ENCODE measurements around the gene PRR36. TPM values are rescaled to one million over a fixed set of nuclear protein-coding genes. Genes with fewer than 3 reads are reported as not detected.
A peak's percentile ranks its signal among the peaks of the same experiment; 100 is the strongest.

Gene PRR36
- total and polyA plus RNA-seq, 2 donors (not counting 1 experiment from before 2014, with no cell fraction given), result 0.01 TPM; not detected in 1

- Histone ChIP-seq H3K27ac (ENCODE audit: low read length in 2 of 2) (peak overlapping the region; percentile 67 to 82), H2AFZ (ENCODE audit: insufficient read depth, low read depth, low read length, poor library complexity, severe bottlenecking) (peak overlapping the region; percentile 89), H3K4me3 (ENCODE audit: control extremely low read depth in 1 of 5, extremely low read depth in 1 of 5, insufficient read depth in 1 of 5, low read depth in 2 of 5, low read length in 4 of 5) (peak overlapping the region; percentile 53 to 78 (median 73)), H3K27me3 (replicated peaks in 1 of 4; ENCODE audit: control extremely low read depth in 1 of 4, control insufficient read depth in 3 of 4, insufficient read depth in 4 of 4, low read length in 3 of 4) (no peaks in the 10 kb centered on the region), H3K36me3 (replicated peaks in 1 of 2; ENCODE audit: control extremely low read depth in 1 of 2, control insufficient read depth in 1 of 2, extremely low read depth in 1 of 2, insufficient read depth in 2 of 2, low read length in 1 of 2) (peaks cover 0 to 10% of the 10 kb centered on the region in 2 experiments), H4K20me1 (ENCODE audit: control insufficient read depth, insufficient read depth, low read length, poor library complexity, severe bottlenecking) (peaks cover 37% of the 10 kb centered on the region), H3K79me2 (ENCODE audit: control insufficient read depth, insufficient read depth, low read length) (peaks cover 43% of the 10 kb centered on the region), H3K4me2 (replicated peaks; ENCODE audit: low read depth, low read length, poor library complexity, severe bottlenecking) (peak overlapping the region; percentile 89), H3K4me1 (ENCODE audit: control insufficient read depth in 2 of 2, insufficient read depth in 2 of 2, low read length in 2 of 2) (peaks cover 20 to 21% of the 10 kb centered on the region in 2 donors), H3K9ac (ENCODE audit: low read length) (peak overlapping the region; percentile 86), H3K9me3 (ENCODE audit: control extremely low read depth in 1 of 3, control insufficient read depth in 2 of 3, insufficient read depth in 1 of 3, low read length in 2 of 3) (peaks cover 0 to 7% (median 0%) of the 10 kb centered on the region in 3 donors)
- ChIA-PET CTCF (interaction anchor here (1.0 to 1.6 kb wide), 6 partner anchors 15 to 41 kb away, joined by 3 to 12 read pairs (median 5); partner anchors contain the start of gene SNAPC2), POLR2A (interaction anchor here (0.6 to 1.3 kb wide), 5 partner anchors 13 to 95 kb away, joined by 3 to 15 read pairs (median 5); partner anchors contain the start of gene SNAPC2)
- intact Hi-C loops (cut with micrococcal nuclease), result loop anchor here (1.0 kb wide), 4 partner anchors 17 to 74 kb away; partner anchors contain the start of genes SNAPC2 and TIMM44
- Mint-ChIP-seq H3K4me1 (peaks cover 29% of the 10 kb centered on the region), H3K27me3 (no peaks in the 10 kb centered on the region), H3K4me3 (peak overlapping the region; percentile 95), H3K27ac (peak overlapping the region; percentile 99), H3K9me3 (ENCODE audit: insufficient read depth) (no peaks in the 10 kb centered on the region)
- ATAC-seq (ENCODE audit: low read depth), result no peak
- no peak for TF ChIP-seq CTCF (IDR thresholded peaks at IDR 0.05)
- no peak for TF ChIP-seq EZH2 (IDR thresholded peaks at IDR 0.05; ENCODE audit: borderline replicate concordance, insufficient read depth, low read depth, low read length, poor library complexity, severe bottlenecking)
- DNase-seq, result no peak
- WGBS (ENCODE audit: insufficient coverage), result 23% methylated on average over 17 of the region's 20 CpGs
Observed at GRCh38 chr19:7902796-7903243, 28.6 kb upstream of the PRR36 start.

GRCh38 chr19:7901337-7901736 is 27.1 kb upstream of the PRR36 start:
- Mint-ChIP-seq H3K27ac (no peak overlapping the region), H3K9me3 (ENCODE audit: insufficient read depth) (no peaks in the 10 kb centered on the region), H3K4me3 (peak overlapping the region; percentile 49), H3K4me1 (peaks cover 29% of the 10 kb centered on the region), H3K27me3 (peaks cover 3% of the 10 kb centered on the region)
- intact Hi-C loops (cut with micrococcal nuclease), result no loop called here
- peaks cover 0 to 9% of the 10 kb centered on the region in 2 experiments for H3K36me3 ChIP-seq (replicated peaks in 1 of 2; ENCODE audit: control extremely low read depth in 1 of 2, control insufficient read depth in 1 of 2, extremely low read depth in 1 of 2, insufficient read depth in 2 of 2, low read length in 1 of 2)
- H3K79me2 ChIP-seq (ENCODE audit: control insufficient read depth, insufficient read depth, low read length), result peaks cover 31% of the 10 kb centered on the region
- H3K4me1 ChIP-seq (ENCODE audit: control insufficient read depth in 2 of 2, insufficient read depth in 2 of 2, low read length in 2 of 2), result peaks cover 20 to 21% of the 10 kb centered on the region in 2 donors
- H4K20me1 ChIP-seq (ENCODE audit: control insufficient read depth, insufficient read depth, low read length, poor library complexity, severe bottlenecking), result peaks cover 23% of the 10 kb centered on the region
- H3K9ac ChIP-seq (ENCODE audit: low read length), result no peak overlapping the region
- no peak for DNase-seq
- no peak overlapping the region for H3K27ac ChIP-seq (ENCODE audit: low read length in 2 of 2)
- H2AFZ ChIP-seq (ENCODE audit: insufficient read depth, low read depth, low read length, poor library complexity, severe bottlenecking), result no peak overlapping the region
- ChIA-PET CTCF (interaction anchor here (1.0 to 1.8 kb wide), 2 partner anchors 32 to 102 kb away, joined by 4 read pairs; no protein-coding TSS in a partner anchor), POLR2A (interaction anchor here (0.7 kb wide), 1 partner anchor 549 kb away, joined by 4 read pairs; no protein-coding TSS in a partner anchor)
- no peak overlapping the region for H3K4me3 ChIP-seq (ENCODE audit: control extremely low read depth in 1 of 5, extremely low read depth in 1 of 5, insufficient read depth in 1 of 5, low read depth in 2 of 5, low read length in 4 of 5)
- TF ChIP-seq EZH2 (IDR thresholded peaks at IDR 0.05; ENCODE audit: borderline replicate concordance, insufficient read depth, low read depth, low read length, poor library complexity, severe bottlenecking) (no peak), CTCF (IDR thresholded peaks at IDR 0.05) (no peak)
- no peak overlapping the region for H3K4me2 ChIP-seq (replicated peaks; ENCODE audit: low read depth, low read length, poor library complexity, severe bottlenecking)
- no peak for ATAC-seq (ENCODE audit: low read depth)
- peaks cover 0 to 7% (median 0%) of the 10 kb centered on the region in 3 donors for H3K9me3 ChIP-seq (ENCODE audit: control extremely low read depth in 1 of 3, control insufficient read depth in 2 of 3, insufficient read depth in 1 of 3, low read length in 2 of 3)
- no peaks in the 10 kb centered on the region for H3K27me3 ChIP-seq (replicated peaks in 1 of 4; ENCODE audit: control extremely low read depth in 1 of 4, control insufficient read depth in 3 of 4, insufficient read depth in 4 of 4, low read length in 3 of 4)
- WGBS (ENCODE audit: insufficient coverage), result no CpG with 5 or more reads among the region's 7 CpGs
